ENCODE data around the gene PSMD12. TPM values are rescaled to one million over a fixed set of nuclear protein-coding genes. Genes with fewer than 3 reads are reported as not detected.

PSMD12 gene
- total RNA-seq, 2 experiments from 2014 or later: 15.0 to 62.8 TPM

DNA sequence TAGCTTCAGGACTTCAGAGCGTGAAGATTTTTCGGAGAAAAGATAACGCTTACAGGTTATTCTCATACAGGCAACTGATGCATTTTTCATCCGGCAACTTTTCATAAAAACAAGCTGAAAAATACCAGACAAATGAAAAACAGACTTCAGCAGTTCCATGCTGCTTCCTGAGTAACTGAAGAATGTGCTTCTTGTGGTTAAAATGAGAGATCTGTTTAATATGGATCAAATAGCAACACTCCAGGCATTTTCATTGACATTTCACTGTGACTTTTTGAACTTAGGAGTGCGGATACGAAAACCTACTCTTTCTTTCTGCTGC, 10.0 kb upstream of the PSMD12 start:
- no TSS peak for BruUV-seq (replicated peaks)
- peaks cover 6% of the 10 kb centered on the region; the same call in 1 of the 2 replicates for H4K20me1 ChIP-seq (ENCODE audit: insufficient read depth, low read length)
- H3K9me2 ChIP-seq (ENCODE audit: insufficient read depth, low read length): no peaks in the 10 kb centered on the region
- H3K4me2 ChIP-seq (ENCODE audit: low read length): peak overlapping the region; percentile 94
- TF ChIP-seq CTCF (conservative IDR thresholded peaks at IDR 0.05; ENCODE audit: low read length): no peak
- no peak for TF ChIP-seq EZH2phosphoT487 (IDR thresholded peaks at IDR 0.05; ENCODE audit: borderline replicate concordance, low read depth, low read length)
- no peaks in the 10 kb centered on the region for H3K79me2 ChIP-seq (ENCODE audit: insufficient read depth, low read depth, low read length)
- H3K4me3 ChIP-seq (ENCODE audit: low read depth, low read length, poor library complexity, severe bottlenecking): peak overlapping the region; percentile 90
- H2AFZ ChIP-seq (ENCODE audit: low read length): peak overlapping the region; percentile 90
- ChIA-PET CTCF (ENCODE audit: unreplicated experiment) (interaction anchor here (1.3 kb wide), 1 partner anchor 17 kb away, joined by 3 read pairs; no protein-coding TSS in a partner anchor), POLR2A (interaction anchor here (0.6 to 1.3 kb wide), 6 partner anchors 11 to 439 kb away, joined by 3 to 5 read pairs (median 4); partner anchors contain the start of gene PSMD12)
- no peak for DNase-seq (ENCODE audit: low spot score)
- intact Hi-C loops (cut with micrococcal nuclease; ENCODE audit: unreplicated experiment): loop anchor here (5.0 to 10.0 kb wide), 2 partner anchors 451 to 662 kb away; partner anchors contain the start of gene BPTF
- H3K36me3 ChIP-seq (ENCODE audit: insufficient read depth, low read length): no peaks in the 10 kb centered on the region
- peak overlapping the region; percentile 88 for H3K27ac ChIP-seq (ENCODE audit: low read depth, low read length, poor library complexity, severe bottlenecking)
- peaks cover 33% of the 10 kb centered on the region for H3K4me1 ChIP-seq (ENCODE audit: insufficient read depth, low read length, poor library complexity, severe bottlenecking)
- H3K9me3 ChIP-seq (ENCODE audit: low read length): no peaks in the 10 kb centered on the region

DNA sequence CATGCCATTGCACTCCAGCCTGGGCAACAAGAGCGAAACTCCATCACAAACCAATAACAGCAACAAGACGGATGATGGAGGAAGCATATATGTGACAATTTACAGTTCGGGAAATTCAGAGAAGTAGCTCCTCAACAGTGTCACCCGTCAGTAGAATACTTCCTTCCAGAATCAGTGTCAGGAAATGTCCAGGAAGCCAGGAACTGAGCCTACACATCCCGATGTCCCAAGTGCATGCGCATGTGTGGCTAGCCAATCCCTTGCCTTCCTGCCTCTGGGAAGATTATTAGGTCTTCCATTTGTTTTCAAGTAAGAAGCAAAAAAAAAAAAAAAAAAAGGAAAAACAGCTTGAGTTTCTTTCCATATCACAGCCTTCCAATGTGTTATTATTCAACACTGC, 9.3 kb upstream of the PSMD12 start:
- intact Hi-C loops (cut with micrococcal nuclease; ENCODE audit: unreplicated experiment): loop anchor here (5.0 to 10.0 kb wide), 2 partner anchors 452 to 661 kb away; partner anchors contain the start of gene BPTF
- Histone ChIP-seq H3K79me2 (ENCODE audit: insufficient read depth, low read depth, low read length) (no peaks in the 10 kb centered on the region), H2AFZ (ENCODE audit: low read length) (no peak overlapping the region), H3K9me2 (ENCODE audit: insufficient read depth, low read length) (no peaks in the 10 kb centered on the region), H3K9me3 (ENCODE audit: low read length) (no peaks in the 10 kb centered on the region), H3K4me1 (ENCODE audit: insufficient read depth, low read length, poor library complexity, severe bottlenecking) (peaks cover 33% of the 10 kb centered on the region), H3K4me2 (ENCODE audit: low read length) (no peak overlapping the region), H4K20me1 (ENCODE audit: insufficient read depth, low read length) (peaks cover 6% of the 10 kb centered on the region; the same call in 1 of the 2 replicates), H3K36me3 (ENCODE audit: insufficient read depth, low read length) (no peaks in the 10 kb centered on the region), H3K27ac (ENCODE audit: low read depth, low read length, poor library complexity, severe bottlenecking) (no peak overlapping the region), H3K4me3 (ENCODE audit: low read depth, low read length, poor library complexity, severe bottlenecking) (no peak overlapping the region)
- no peak for DNase-seq (ENCODE audit: low spot score)
- ChIA-PET CTCF (ENCODE audit: unreplicated experiment) (interaction anchor here (1.3 kb wide), 1 partner anchor 16 kb away, joined by 3 read pairs; no protein-coding TSS in a partner anchor), POLR2A (interaction anchor here (0.7 to 2.0 kb wide), 5 partner anchors 45 to 439 kb away, joined by 3 to 5 read pairs (median 4); no protein-coding TSS in a partner anchor)
- no TSS peak for BruUV-seq (replicated peaks)
- no peak for TF ChIP-seq CTCF (conservative IDR thresholded peaks at IDR 0.05; ENCODE audit: low read length)
- no peak for TF ChIP-seq EZH2phosphoT487 (IDR thresholded peaks at IDR 0.05; ENCODE audit: borderline replicate concordance, low read depth, low read length)

- Histone ChIP-seq H3K9me3 (ENCODE audit: low read length) (no peaks in the 10 kb centered on the region), H3K9me2 (ENCODE audit: insufficient read depth, low read length) (no peaks in the 10 kb centered on the region), H3K4me3 (ENCODE audit: low read depth, low read length, poor library complexity, severe bottlenecking) (no peak overlapping the region), H3K4me2 (ENCODE audit: low read length) (peak overlapping the region; percentile 31; the same call in 1 of the 2 replicates), H2AFZ (ENCODE audit: low read length) (peak overlapping the region; percentile 50; the same call in 1 of the 2 replicates), H3K79me2 (ENCODE audit: insufficient read depth, low read depth, low read length) (no peaks in the 10 kb centered on the region), H3K27ac (ENCODE audit: low read depth, low read length, poor library complexity, severe bottlenecking) (no peak overlapping the region), H3K36me3 (ENCODE audit: insufficient read depth, low read length) (no peaks in the 10 kb centered on the region), H3K4me1 (ENCODE audit: insufficient read depth, low read length, poor library complexity, severe bottlenecking) (peaks cover 33% of the 10 kb centered on the region), H4K20me1 (ENCODE audit: insufficient read depth, low read length) (peaks cover 6% of the 10 kb centered on the region; the same call in 1 of the 2 replicates)
- CTCF ChIA-PET (ENCODE audit: unreplicated experiment): interaction anchor here (1.0 kb wide), 1 partner anchor 14 kb away, joined by 3 read pairs; no protein-coding TSS in a partner anchor
- no peak for DNase-seq (ENCODE audit: low spot score)
- no TSS peak for BruUV-seq (replicated peaks)
- TF ChIP-seq EZH2phosphoT487 (IDR thresholded peaks at IDR 0.05; ENCODE audit: borderline replicate concordance, low read depth, low read length) (no peak), CTCF (conservative IDR thresholded peaks at IDR 0.05; ENCODE audit: low read length) (no peak)
- POLR2A ChIA-PET: interaction anchor here (0.6 to 2.0 kb wide), 2 partner anchors 148 to 313 kb away, joined by 3 to 5 read pairs; no protein-coding TSS in a partner anchor
- intact Hi-C loops (cut with micrococcal nuclease; ENCODE audit: unreplicated experiment): loop anchor here (5.0 to 10.0 kb wide), 2 partner anchors 452 to 660 kb away; partner anchors contain the start of gene BPTF
Measured at GRCh38 chr17:67375054-67375427, 8.7 kb upstream of the PSMD12 start.
